Inflammatory macrophage (primary cell): Measurements from ENCODE around the gene C4orf46.

Source experiments
- DNase-seq, 2 donors: peaks; one replicate each; pipeline ENCODE4 v3.0.0-alpha.2; 2020 to 2022

The C4orf46 gene

DNA sequence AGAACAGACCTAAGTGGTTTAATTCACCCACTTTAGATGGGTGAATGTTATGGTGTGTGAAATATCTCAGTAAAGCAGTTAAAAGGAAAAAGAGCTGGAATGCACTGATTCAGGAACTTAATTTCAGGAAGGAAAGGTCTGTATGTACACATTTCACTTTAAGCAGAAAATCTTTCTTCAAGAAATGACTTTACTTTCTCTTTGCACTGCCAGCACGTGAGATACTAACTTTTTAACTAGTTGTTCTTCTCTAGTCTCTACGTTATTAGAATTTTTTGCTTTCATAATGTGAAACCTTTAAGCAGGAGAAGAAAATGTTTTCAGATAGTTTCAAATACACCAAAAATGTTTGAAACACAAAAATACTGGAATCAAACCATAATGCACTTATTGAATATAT is 18.8 kb downstream of the C4orf46 start:
- DNase-seq = peak in 1 of 2 donors; percentile 34

DNA sequence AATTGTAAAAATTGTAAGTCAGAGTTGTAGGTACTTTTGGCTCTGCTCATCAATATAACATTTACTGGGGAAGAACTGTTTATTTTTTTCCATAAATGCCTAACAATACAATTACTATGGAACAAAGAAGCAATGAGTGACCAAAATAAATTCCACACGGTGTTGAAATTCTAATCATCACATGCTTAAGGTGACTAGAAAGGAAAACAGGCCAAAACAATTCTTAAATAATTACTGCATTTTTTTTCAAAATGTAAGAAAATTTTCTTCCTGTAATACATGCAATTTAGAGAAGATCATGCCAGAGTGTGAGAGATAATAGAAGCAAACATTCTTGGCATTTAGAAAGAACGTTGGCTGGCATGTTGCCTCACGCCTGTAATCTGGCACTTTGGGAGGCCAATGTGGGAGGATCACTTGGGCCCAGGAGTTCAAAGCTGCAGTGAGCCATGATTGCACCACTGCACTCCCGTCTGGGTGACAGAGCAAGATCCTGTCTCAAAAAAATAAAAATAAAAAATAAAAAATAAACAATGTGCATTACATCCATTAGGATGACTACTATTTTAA is 22.5 kb downstream of the C4orf46 start:
- DNase-seq = no peak

DNA sequence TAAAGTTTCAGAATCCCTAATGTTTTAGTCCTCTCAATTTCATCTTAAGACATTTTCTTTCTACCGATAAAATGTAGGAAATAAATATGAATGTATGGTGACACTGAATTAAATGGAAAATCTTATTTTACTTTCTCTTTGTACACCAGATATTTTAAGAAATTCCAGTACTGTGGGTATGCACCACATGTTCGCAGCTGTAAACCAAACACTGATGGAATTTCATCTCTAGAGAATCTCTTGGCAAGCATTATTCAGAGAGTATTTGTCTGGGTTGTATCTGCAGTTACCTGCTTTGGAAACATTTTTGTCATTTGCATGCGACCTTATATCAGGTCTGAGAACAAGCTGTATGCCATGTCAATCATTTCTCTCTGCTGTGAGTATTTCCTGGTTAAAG is 26.9 kb downstream of the C4orf46 start:
- no peak for DNase-seq

DNA sequence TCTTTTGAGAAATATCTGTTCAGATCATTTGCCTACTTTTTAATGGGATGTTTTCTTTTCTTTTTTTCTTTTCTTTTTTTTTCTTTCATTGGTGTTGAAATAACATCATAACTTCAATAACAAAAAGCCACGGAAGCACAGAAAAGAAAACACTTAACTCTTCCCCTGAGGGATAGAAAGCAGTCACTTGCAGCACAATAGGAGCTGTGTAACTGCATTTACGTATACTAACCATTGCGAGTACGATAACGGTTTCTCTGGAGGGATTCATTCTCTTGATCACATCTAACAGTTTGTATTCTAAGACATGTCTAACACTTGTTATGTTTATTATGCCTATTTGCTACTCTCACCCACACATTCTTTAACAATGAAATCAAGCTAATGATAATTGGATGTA is 27.3 kb downstream of the C4orf46 start:
- DNase-seq = no peak

GRCh38 chr4:158636619-158637018 is 35.1 kb downstream of the C4orf46 start:
- DNase-seq = no peak

DNA sequence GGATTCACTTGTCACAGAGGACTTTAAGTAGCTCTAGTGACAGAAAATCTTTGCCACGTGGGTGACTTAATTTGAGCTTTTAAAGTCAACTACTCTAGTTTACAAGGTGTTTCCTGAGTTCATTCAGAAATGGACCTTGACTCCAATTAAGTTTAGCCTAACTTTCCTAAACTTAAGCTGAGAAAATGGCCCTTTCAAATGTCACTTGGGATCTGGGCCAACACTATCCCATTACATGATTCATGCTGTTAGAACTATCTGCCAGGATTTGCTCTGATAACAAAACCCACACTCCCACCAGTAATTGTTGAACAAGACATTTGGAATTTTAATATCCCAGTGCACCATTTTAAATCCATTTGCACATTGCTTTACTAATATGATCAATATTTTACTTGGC is 40.8 kb downstream of the C4orf46 start:
- DNase-seq = no peak

- DNase-seq = no peak
Measured at GRCh38 chr4:158625544-158625943, 46.1 kb downstream of the C4orf46 start.

DNA sequence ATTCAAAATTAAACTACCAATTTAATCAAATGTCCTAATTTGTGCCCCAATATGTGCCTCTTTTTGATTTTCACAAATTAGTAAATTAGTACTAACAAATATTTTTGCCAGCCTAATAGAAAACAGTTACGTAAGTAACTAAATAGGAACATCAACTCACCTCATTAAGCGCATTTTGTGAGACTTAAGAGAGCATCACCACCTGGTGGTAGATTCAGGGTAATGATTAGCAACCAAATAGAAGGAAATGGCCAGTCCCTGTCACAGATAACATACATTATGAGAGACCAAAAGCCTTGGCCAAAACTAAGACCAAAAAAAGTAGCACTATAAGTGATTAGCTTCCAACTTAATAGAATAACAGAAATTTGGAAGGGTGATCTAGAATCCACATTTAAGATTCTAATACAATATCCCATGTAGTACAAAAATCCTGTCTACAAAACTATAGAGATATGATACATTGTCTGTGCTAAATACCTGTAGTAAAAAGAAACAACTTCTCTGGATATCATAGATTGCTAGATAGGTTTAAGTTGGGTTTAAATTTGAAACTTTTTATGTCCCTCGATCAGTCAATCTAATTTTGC is 46.7 kb downstream of the C4orf46 start:
- DNase-seq = peak; percentile 59 to 69

DNA sequence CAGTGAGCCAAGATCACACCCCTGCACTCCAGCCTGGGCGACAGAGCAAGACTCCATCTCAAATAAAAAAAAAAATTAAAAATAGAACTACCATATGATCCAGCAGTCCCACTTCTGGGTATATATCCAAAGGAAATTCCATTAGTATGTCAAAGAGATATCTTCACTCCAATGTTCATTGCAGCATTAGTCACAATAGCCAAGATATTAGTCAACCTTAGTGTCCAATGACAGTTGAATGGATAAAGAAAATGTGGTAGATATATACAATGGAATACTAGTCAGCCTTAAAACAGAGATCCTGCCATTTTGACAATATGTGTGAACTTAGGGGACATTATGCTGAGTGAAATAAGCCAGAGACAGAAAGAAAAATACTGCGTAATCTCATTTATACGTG is 49.4 kb downstream of the C4orf46 start:
- no peak for DNase-seq

GRCh38 chr4:158621729-158622128 is 50.0 kb downstream of the C4orf46 start:
- no peak for DNase-seq

GRCh38 chr4:158617956-158618355 is 53.7 kb downstream of the C4orf46 start:
- DNase-seq = no peak
